ENCODE measurements around the gene MXD1. TPM values are rescaled to one million over a fixed set of nuclear protein-coding genes. Genes with fewer than 3 reads are reported as not detected.

MXD1 gene
- total and polyA plus RNA-seq, 2 experiments from 2014 or later = 1.8 to 3.9 TPM

DNA sequence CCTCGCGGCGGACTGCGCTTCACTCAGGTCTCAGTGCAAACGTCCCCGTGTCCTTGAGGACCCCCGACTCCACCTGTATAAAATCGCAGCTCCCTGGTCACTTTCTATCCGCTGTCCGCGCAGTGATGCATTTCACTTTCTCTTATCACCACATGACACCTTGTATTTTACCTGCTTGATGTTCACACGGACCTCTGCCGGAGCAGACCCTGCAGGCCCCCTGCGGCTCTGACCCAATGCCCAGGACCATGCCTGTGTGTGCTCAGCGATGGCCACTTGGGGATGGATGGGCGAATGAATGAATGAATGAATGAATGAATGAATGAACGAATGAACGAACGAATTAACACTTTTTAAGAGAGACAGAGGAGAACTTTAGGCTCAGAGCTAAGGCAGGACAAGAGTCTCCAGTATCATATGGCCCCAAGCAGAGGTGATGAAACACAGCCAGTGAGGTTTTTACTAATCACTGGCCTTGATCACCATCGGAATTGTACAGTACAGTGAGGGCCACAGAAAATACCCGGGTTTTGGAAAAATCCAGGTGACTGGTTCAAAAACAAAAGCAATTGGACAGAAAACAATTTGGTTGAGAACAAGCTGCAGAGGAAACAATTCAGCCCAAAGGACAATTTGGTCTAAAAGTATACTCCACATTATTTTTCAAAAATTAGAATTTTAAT lies 34.2 kb downstream of the MXD1 start:
- peaks cover 3% of the 10 kb centered on the region; the same call in 1 of the 3 replicates for H3K4me1 Mint-ChIP-seq
- H3K27me3 Mint-ChIP-seq (ENCODE audit: insufficient read depth, low read depth, poor library complexity) = peaks cover 5% of the 10 kb centered on the region
- H3K4me2 ChIP-seq = no peak overlapping the region
- no peaks in the 10 kb centered on the region for H3K4me1 ChIP-seq (ENCODE audit: insufficient read depth)
- no peak for DNase-seq (ENCODE audit: low spot score)
- H2AFZ ChIP-seq = 0 out of 2 replicates have a peak overlapping the region, but pooled peaks have one; percentile 23
- no peaks in the 10 kb centered on the region for H3K9me2 ChIP-seq (ENCODE audit: insufficient read depth)
- H3F3A ChIP-seq (replicated peaks; ENCODE audit: low read depth) = 0 out of 2 replicates have a peak, but pooled peaks cover 3% of the 10 kb centered on the region
- no peaks in the 10 kb centered on the region for H3K79me2 ChIP-seq (replicated peaks; ENCODE audit: insufficient read depth)
- no peak for TF ChIP-seq ZNF114 (CRISPR knock-in tag; IDR thresholded peaks at IDR 0.05)
- TF ChIP-seq, protein P1, sequence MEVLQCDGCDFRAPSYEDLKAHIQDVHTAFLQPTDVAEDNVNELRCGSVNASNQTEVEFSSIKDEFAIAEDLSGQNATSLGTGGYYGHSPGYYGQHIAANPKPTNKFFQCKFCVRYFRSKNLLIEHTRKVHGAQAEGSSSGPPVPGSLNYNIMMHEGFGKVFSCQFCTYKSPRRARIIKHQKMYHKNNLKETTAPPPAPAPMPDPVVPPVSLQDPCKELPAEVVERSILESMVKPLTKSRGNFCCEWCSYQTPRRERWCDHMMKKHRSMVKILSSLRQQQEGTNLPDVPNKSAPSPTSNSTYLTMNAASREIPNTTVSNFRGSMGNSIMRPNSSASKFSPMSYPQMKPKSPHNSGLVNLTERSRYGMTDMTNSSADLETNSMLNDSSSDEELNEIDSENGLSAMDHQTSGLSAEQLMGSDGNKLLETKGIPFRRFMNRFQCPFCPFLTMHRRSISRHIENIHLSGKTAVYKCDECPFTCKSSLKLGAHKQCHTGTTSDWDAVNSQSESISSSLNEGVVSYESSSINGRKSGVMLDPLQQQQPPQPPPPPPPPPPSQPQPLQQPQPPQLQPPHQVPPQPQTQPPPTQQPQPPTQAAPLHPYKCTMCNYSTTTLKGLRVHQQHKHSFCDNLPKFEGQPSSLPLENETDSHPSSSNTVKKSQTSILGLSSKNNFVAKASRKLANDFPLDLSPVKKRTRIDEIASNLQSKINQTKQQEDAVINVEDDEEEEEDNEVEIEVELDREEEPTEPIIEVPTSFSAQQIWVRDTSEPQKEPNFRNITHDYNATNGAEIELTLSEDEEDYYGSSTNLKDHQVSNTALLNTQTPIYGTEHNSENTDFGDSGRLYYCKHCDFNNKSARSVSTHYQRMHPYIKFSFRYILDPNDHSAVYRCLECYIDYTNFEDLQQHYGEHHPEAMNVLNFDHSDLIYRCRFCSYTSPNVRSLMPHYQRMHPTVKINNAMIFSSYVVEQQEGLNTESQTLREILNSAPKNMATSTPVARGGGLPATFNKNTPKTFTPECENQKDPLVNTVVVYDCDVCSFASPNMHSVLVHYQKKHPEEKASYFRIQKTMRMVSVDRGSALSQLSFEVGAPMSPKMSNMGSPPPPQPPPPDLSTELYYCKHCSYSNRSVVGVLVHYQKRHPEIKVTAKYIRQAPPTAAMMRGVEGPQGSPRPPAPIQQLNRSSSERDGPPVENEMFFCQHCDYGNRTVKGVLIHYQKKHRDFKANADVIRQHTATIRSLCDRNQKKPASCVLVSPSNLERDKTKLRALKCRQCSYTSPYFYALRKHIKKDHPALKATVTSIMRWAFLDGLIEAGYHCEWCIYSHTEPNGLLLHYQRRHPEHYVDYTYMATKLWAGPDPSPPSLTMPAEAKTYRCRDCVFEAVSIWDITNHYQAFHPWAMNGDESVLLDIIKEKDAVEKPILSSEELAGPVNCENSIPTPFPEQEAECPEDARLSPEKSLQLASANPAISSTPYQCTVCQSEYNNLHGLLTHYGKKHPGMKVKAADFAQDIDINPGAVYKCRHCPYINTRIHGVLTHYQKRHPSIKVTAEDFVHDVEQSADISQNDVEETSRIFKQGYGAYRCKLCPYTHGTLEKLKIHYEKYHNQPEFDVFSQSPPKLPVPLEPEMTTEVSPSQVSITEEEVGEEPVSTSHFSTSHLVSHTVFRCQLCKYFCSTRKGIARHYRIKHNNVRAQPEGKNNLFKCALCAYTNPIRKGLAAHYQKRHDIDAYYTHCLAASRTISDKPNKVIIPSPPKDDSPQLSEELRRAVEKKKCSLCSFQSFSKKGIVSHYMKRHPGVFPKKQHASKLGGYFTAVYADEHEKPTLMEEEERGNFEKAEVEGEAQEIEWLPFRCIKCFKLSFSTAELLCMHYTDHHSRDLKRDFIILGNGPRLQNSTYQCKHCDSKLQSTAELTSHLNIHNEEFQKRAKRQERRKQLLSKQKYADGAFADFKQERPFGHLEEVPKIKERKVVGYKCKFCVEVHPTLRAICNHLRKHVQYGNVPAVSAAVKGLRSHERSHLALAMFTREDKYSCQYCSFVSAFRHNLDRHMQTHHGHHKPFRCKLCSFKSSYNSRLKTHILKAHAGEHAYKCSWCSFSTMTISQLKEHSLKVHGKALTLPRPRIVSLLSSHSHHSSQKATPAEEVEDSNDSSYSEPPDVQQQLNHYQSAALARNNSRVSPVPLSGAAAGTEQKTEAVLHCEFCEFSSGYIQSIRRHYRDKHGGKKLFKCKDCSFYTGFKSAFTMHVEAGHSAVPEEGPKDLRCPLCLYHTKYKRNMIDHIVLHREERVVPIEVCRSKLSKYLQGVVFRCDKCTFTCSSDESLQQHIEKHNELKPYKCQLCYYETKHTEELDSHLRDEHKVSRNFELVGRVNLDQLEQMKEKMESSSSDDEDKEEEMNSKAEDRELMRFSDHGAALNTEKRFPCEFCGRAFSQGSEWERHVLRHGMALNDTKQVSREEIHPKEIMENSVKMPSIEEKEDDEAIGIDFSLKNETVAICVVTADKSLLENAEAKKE (CRISPR knock-in tag; IDR thresholded peaks at IDR 0.05) = no peak
- TF ChIP-seq JUNB (IDR thresholded peaks at IDR 0.05; ENCODE audit: unreplicated experiment) = no peak
- no peak for TF ChIP-seq CREB1 (CRISPR knock-in tag; IDR thresholded peaks at IDR 0.05; ENCODE audit: low read depth)
- TF ChIP-seq, protein P2, sequence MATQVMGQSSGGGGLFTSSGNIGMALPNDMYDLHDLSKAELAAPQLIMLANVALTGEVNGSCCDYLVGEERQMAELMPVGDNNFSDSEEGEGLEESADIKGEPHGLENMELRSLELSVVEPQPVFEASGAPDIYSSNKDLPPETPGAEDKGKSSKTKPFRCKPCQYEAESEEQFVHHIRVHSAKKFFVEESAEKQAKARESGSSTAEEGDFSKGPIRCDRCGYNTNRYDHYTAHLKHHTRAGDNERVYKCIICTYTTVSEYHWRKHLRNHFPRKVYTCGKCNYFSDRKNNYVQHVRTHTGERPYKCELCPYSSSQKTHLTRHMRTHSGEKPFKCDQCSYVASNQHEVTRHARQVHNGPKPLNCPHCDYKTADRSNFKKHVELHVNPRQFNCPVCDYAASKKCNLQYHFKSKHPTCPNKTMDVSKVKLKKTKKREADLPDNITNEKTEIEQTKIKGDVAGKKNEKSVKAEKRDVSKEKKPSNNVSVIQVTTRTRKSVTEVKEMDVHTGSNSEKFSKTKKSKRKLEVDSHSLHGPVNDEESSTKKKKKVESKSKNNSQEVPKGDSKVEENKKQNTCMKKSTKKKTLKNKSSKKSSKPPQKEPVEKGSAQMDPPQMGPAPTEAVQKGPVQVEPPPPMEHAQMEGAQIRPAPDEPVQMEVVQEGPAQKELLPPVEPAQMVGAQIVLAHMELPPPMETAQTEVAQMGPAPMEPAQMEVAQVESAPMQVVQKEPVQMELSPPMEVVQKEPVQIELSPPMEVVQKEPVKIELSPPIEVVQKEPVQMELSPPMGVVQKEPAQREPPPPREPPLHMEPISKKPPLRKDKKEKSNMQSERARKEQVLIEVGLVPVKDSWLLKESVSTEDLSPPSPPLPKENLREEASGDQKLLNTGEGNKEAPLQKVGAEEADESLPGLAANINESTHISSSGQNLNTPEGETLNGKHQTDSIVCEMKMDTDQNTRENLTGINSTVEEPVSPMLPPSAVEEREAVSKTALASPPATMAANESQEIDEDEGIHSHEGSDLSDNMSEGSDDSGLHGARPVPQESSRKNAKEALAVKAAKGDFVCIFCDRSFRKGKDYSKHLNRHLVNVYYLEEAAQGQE (IDR thresholded peaks at IDR 0.05; ENCODE audit: unreplicated experiment) = no peak
- TF ChIP-seq, protein P3, sequence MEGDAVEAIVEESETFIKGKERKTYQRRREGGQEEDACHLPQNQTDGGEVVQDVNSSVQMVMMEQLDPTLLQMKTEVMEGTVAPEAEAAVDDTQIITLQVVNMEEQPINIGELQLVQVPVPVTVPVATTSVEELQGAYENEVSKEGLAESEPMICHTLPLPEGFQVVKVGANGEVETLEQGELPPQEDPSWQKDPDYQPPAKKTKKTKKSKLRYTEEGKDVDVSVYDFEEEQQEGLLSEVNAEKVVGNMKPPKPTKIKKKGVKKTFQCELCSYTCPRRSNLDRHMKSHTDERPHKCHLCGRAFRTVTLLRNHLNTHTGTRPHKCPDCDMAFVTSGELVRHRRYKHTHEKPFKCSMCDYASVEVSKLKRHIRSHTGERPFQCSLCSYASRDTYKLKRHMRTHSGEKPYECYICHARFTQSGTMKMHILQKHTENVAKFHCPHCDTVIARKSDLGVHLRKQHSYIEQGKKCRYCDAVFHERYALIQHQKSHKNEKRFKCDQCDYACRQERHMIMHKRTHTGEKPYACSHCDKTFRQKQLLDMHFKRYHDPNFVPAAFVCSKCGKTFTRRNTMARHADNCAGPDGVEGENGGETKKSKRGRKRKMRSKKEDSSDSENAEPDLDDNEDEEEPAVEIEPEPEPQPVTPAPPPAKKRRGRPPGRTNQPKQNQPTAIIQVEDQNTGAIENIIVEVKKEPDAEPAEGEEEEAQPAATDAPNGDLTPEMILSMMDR (conservative IDR thresholded peaks at IDR 0.05; ENCODE audit: low read depth in 2 of 2) = no peak
- TF ChIP-seq, protein P4, sequence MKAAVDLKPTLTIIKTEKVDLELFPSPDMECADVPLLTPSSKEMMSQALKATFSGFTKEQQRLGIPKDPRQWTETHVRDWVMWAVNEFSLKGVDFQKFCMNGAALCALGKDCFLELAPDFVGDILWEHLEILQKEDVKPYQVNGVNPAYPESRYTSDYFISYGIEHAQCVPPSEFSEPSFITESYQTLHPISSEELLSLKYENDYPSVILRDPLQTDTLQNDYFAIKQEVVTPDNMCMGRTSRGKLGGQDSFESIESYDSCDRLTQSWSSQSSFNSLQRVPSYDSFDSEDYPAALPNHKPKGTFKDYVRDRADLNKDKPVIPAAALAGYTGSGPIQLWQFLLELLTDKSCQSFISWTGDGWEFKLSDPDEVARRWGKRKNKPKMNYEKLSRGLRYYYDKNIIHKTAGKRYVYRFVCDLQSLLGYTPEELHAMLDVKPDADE (IDR thresholded peaks at IDR 0.05) = no peak
- TF ChIP-seq POLR2AphosphoS5 (IDR thresholded peaks at IDR 0.05; ENCODE audit: low read depth) = no peak
- no peak for TF ChIP-seq NANOG (IDR thresholded peaks at IDR 0.05; ENCODE audit: borderline replicate concordance)
- no peak for TF ChIP-seq EZH2phosphoT487 (IDR thresholded peaks at IDR 0.05; ENCODE audit: unreplicated experiment)
- TF ChIP-seq STAT1 (IDR thresholded peaks at IDR 0.05; ENCODE audit: unreplicated experiment) = no peak
- no peak for TF ChIP-seq EZH2 (IDR thresholded peaks at IDR 0.05; ENCODE audit: low read depth, unreplicated experiment)
- TF ChIP-seq ZNF331 (CRISPR knock-in tag; IDR thresholded peaks at IDR 0.05; ENCODE audit: low read depth) = no peak
- H3K4me3 ChIP-seq = no peak overlapping the region
- H3K27me3 ChIP-seq (ENCODE audit: insufficient read depth) = no peaks in the 10 kb centered on the region
- H3K27ac Mint-ChIP-seq = no peak overlapping the region
- H3K27ac ChIP-seq (ENCODE audit: low read depth) = no peak overlapping the region
- no peaks in the 10 kb centered on the region; the same call in 1 of the 2 replicates for H4K20me1 ChIP-seq (replicated peaks; ENCODE audit: insufficient read depth)
- peak; percentile 13; the same call in 2 of the 3 replicates for ATAC-seq
- no peaks in the 10 kb centered on the region for H3K36me3 Mint-ChIP-seq (ENCODE audit: low read depth)
- no peak overlapping the region for H3K4me3 Mint-ChIP-seq
- H3K36me3 ChIP-seq (ENCODE audit: insufficient read depth) = no peaks in the 10 kb centered on the region
- no peaks in the 10 kb centered on the region for H3K9me3 Mint-ChIP-seq

Measured in GM23338 (cell line).